Right hindlimb (tissue), 1 donor: ENCODE measurements around the gene WNT3.
"Not testable (repeated sequence)": the region's sequence is repeated elsewhere in the genome, so short reads cannot be mapped to it uniquely, and the experiment has no call there.

ENCODE experiments used
- DNase-seq: peaks from one replicate; pipeline ENCODE4 v3.0.0-alpha.2; 2018

WNT3 gene

GRCh38 chr17:46764000-46764708 lies 54.3 kb downstream of the WNT3 start:
- no peak for DNase-seq

- DNase-seq = no peak
Measured at GRCh38 chr17:46763416-46763815, 55.1 kb downstream of the WNT3 start.

GRCh38 chr17:46759141-46759540 lies 59.4 kb downstream of the WNT3 start:
- no peak for DNase-seq

DNA sequence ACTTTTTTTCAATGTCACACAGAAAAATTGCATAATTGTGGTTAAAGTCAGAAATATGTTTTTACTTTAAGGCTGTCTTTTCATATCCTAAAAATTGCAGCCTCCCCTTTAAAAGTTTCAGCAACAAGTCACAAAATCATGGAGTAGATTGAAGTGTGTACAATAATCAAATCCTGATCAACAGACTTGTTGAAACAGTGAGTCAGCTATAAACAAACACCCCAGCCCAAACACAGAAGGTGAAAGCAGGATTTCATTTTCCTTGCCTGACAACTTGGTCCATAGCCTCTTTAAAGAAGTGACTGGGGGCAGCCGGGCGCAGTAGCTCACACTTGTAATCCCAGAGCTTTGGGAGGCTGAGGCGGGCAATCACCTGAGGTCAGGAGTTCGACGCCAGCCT lies 59.9 kb downstream of the WNT3 start:
- no peak for DNase-seq

GRCh38 chr17:46757588-46757987 lies 60.9 kb downstream of the WNT3 start:
- DNase-seq = not testable (repeated sequence)

DNA sequence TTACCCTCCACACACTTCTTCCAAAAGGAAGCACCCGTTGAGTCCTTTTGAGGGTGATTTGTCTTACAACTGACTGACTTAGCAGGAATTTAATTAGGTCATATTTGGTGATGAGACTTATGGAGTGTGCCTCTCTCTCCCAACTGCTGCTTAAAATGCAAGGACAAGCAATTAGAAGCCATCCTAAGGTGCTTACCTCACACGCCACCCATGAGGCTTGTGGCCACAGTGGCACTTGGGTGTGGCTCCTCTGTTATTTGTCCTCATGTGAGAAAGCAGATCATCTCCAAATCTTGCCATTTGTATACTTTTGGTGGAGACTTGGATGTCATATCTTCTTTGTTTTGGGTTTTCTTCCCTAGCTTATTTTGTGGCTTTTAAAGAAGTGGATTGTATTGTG lies 61.6 kb downstream of the WNT3 start:
- no peak for DNase-seq

DNA sequence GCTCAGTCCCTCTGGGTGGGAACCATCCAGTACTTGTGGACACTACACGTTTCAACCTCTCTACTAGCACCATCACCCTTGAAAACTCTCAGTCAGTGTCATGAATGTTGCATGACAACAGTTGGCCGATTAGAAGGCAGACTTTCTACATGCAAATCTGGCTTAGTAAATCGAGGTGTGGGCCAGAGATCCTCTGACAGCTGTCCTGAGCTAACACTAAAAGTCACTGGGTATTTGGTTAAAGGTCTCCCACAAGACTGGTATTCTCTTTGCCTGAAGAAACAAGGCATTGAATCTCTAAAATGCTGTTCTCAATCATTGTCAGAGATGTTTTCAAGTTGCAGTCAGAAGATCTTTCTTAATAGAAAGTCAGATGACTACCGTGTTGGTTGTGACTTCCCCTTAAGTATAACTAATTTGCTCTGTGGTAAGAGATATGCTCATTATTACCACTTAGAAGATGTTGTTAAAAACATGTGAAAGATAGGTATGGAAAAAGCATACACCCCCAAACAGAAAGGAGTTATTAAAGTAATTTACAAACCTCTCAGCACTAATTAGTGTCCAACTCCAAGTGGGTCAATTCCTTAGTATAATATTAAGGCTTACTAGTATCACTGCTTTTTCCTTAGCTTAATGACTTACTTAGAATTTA lies 62.3 kb downstream of the WNT3 start:
- DNase-seq = no peak

DNA sequence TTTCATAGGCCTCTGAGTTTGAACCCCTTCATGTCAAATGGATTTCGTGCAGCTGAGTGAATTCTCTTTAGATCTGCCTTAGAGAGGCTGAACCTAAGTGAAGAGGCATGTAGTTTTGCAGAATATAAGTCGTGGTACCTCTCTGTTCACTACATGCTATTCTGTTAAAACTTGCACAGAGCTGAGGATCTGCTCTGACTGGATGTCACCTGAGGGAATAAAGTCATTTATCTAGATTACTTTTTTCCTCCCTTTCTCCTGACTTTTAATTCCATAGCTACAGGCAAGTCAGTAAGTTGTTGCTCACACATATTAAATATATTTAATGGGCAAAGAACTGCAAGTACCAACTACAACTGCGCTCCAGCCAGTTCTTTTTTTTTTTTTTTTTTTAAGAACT lies 64.7 kb downstream of the WNT3 start:
- DNase-seq = no peak

GRCh38 chr17:46751425-46751824 lies 67.1 kb downstream of the WNT3 start:
- DNase-seq = no peak

GRCh38 chr17:46745376-46745775 lies 73.1 kb downstream of the WNT3 start:
- DNase-seq = no peak

DNA sequence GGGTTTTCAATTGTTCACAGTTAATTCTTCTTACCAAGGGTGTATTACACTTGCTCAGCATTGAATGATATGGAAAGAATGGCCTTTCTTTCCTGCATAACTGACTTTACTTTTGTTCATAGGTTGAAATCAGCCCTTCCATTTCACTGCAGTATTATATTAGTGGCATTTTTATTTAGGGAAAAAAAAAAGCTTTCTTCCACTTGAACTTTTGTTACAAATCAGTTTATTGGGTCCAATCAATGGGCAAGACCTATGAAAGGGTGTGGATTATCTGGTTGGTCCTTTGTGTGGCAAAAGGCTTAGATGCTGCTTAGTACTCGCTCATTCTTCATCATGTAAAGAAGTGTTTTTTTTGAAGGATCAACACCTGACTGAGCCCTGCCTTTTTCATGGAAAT lies 74.1 kb downstream of the WNT3 start:
- no peak for DNase-seq

GRCh38 chr17:46742565-46743270 lies 75.8 kb downstream of the WNT3 start:
- DNase-seq = no peak

GRCh38 chr17:46741122-46741730 lies 77.3 kb downstream of the WNT3 start:
- DNase-seq = no peak

- DNase-seq = no peak
Measured at GRCh38 chr17:46739982-46740381, 78.5 kb downstream of the WNT3 start.

DNA sequence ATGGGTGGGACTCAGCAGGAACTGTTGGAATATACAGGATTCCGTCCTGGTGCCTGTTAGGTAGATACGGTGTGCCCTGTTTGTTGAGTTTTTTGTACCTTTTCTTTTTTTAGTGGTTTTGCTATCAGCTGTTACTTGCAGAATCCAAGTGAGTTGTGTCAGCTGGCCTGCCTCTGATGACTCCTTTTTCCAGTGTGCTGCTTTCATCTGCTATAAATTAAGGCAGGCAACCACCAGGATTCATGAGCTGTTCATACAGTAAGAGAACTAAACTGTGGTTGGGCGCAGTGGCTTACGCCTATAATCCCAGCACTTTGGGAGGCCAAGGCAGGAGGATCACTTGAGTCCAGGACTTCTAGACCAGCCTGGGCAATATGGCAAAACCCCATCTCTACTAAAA lies 79.9 kb downstream of the WNT3 start:
- DNase-seq = no peak

GRCh38 chr17:46737326-46737725 lies 81.2 kb downstream of the WNT3 start:
- no peak for DNase-seq

GRCh38 chr17:46736100-46736499 lies 82.4 kb downstream of the WNT3 start:
- DNase-seq = no peak

GRCh38 chr17:46733837-46734475 lies 84.5 kb downstream of the WNT3 start:
- DNase-seq = no peak

DNA sequence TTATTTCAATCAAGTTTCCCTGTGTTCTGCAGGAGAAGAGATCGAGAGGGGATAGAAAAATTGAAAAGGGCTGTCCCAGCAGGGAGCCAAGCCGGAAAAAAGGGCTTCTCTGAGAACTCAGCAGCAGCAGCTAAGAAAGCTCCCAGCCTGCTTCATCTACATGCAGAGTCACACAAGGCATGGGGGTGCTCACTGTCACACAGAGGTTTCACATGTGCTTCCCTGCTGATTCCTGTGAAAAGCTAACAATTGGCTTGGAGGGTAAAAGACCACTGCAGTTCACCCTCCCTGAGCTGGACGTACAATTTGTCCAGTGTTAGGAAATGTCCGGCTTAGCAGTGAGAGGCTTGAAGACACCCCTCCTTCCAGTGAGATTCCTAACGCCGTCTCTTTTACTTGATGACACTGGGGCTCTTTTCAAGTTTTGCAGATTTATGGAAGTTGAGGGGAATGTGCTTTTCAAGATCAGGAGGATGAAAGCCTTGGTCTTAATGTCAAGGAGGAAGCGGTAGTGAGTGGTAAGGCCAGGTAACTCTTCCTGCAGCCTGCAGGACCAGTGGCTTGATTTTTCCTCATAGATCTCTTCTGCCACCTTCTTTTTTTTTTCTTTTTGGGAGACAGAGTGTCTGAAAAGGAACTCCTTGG lies 85.6 kb downstream of the WNT3 start:
- DNase-seq = no peak

GRCh38 chr17:46732160-46732559 lies 86.3 kb downstream of the WNT3 start:
- DNase-seq = no peak

- DNase-seq = no peak
Measured at GRCh38 chr17:46730679-46731078, 87.8 kb downstream of the WNT3 start.

- no peak for DNase-seq
Measured at GRCh38 chr17:46730026-46730425, 88.5 kb downstream of the WNT3 start.
